Trophoblast cell (in vitro differentiated cells and primary cell): ENCODE data around the gene KDM4B.
A peak's percentile ranks its signal among the peaks of the same experiment; 100 is the strongest.

Experiments
- DNase-seq, 2 donors: peaks; one replicate each; pipeline ENCODE4 v3.0.0-alpha.2; 2016
- H2AFZ ChIP-seq: 2 replicates; pipeline ENCODE4 v1.6.1; 2013; ENCODE audit warnings: low read length, moderate library complexity, mild to moderate bottlenecking; ENCODE audit not compliant: insufficient read depth, poor library complexity
- H2AK5ac ChIP-seq: 2 replicates; pipeline ENCODE4 v1.6.1; 2013; ENCODE audit warnings: mild to moderate bottlenecking, low read length
- H2BK120ac ChIP-seq: 2 replicates; pipeline ENCODE4 v1.6.1; 2013; ENCODE audit warnings: low read length, mild to moderate bottlenecking, moderate library complexity; ENCODE audit not compliant: insufficient read depth, poor library complexity
- H2BK12ac ChIP-seq: 2 replicates; pipeline ENCODE4 v1.6.1; 2013; ENCODE audit warnings: mild to moderate bottlenecking, low read length, moderate library complexity
- H2BK5ac ChIP-seq: 2 replicates; pipeline ENCODE4 v1.6.1; 2013; ENCODE audit warnings: low read length, low read depth, moderate library complexity, mild to moderate bottlenecking; ENCODE audit not compliant: poor library complexity
- H3K14ac ChIP-seq: 2 replicates; pipeline ENCODE4 v1.6.1; 2013; ENCODE audit warnings: mild to moderate bottlenecking, low read length
- H3K18ac ChIP-seq: 2 replicates; pipeline ENCODE4 v1.6.1; 2013; ENCODE audit warnings: mild to moderate bottlenecking, low read length
- H3K23ac ChIP-seq: 2 replicates; pipeline ENCODE4 v1.6.1; 2013; ENCODE audit warnings: low read length
- H3K27ac ChIP-seq: 2 replicates; pipeline ENCODE4 v1.5.1; 2013; ENCODE audit warnings: low read depth, mild to moderate bottlenecking, inconsistent platforms, low read length, moderate library complexity
- H3K27me3 ChIP-seq: 2 replicates; pipeline ENCODE4 v1.6.1; 2013; ENCODE audit warnings: inconsistent platforms, mild to moderate bottlenecking, low read length, moderate library complexity; ENCODE audit not compliant: insufficient read depth
- H3K36me3 ChIP-seq, 2 experiments: 1 replicate in 1 of 2; 2 replicates in 1 of 2; pipeline ENCODE4 v1.6.1; 2013; ENCODE audit warnings: low read length in 2 of 2, mild to moderate bottlenecking in 2 of 2, moderate library complexity in 1 of 2; ENCODE audit not compliant: insufficient read depth in 2 of 2, control insufficient read depth in 1 of 2
- H3K4ac ChIP-seq: 2 replicates; pipeline ENCODE4 v1.6.1; 2013; ENCODE audit warnings: low read depth, mild to moderate bottlenecking, low read length, moderate library complexity
- H3K4me1 ChIP-seq, 2 experiments: 1 replicate in 1 of 2; 2 replicates in 1 of 2; pipeline ENCODE4 v1.6.1; 2013; ENCODE audit warnings: low read length in 2 of 2, mild to moderate bottlenecking in 2 of 2, moderate library complexity in 1 of 2; ENCODE audit not compliant: insufficient read depth in 2 of 2, control insufficient read depth in 1 of 2
- H3K4me2 ChIP-seq: 2 replicates; pipeline ENCODE4 v1.6.1; 2013; ENCODE audit warnings: inconsistent platforms, mild to moderate bottlenecking, low read length, moderate library complexity
- H3K4me3 ChIP-seq: 2 replicates; pipeline ENCODE4 v1.5.1; 2013; ENCODE audit warnings: mild to moderate bottlenecking, low read depth, low read length, inconsistent platforms
- H3K79me1 ChIP-seq: one replicate; pipeline ENCODE4 v1.6.1; 2013; ENCODE audit warnings: low read length
- H3K79me2 ChIP-seq: 2 replicates; pipeline ENCODE4 v1.6.1; 2013; ENCODE audit warnings: low read length, mild to moderate bottlenecking; ENCODE audit not compliant: control insufficient read depth, insufficient read depth, poor library complexity
- H3K9ac ChIP-seq: 2 replicates; pipeline ENCODE4 v1.6.1; 2013; ENCODE audit warnings: mild to moderate bottlenecking, low read length
- H3K9me3 ChIP-seq: 2 replicates; pipeline ENCODE4 v1.6.1; 2013; ENCODE audit warnings: low read depth, mild to moderate bottlenecking, control low read depth, inconsistent platforms, low read length; ENCODE audit not compliant: insufficient read depth
- H4K12ac ChIP-seq: 2 replicates; pipeline ENCODE4 v1.6.1; 2013; ENCODE audit warnings: low read depth, mild to moderate bottlenecking, low read length, moderate library complexity
- H4K8ac ChIP-seq: 2 replicates; pipeline ENCODE4 v1.6.1; 2013; ENCODE audit warnings: low read depth, mild to moderate bottlenecking, low read length, moderate library complexity
- H4K91ac ChIP-seq: one replicate; pipeline ENCODE4 v1.6.1; 2013; ENCODE audit warnings: low read depth, mild to moderate bottlenecking, low read length, moderate library complexity
- WGBS: extraction: QIAGEN DNeasy Blood & Tissue Kit; methylation state at CpG from one replicate; pipeline ENCODE4 v1.1.7; 2013; ENCODE audit warnings: missing lambda C conversion rate; ENCODE audit not compliant: insufficient read length, insufficient coverage; ENCODE audit errors: extremely low coverage; 5-methylcytosine and 5-hydroxymethylcytosine counted together

The KDM4B gene

GRCh38 chr19:5122121-5122400 is 153.1 kb downstream of the KDM4B start:
- no peak overlapping the region for H3K18ac ChIP-seq
- no peak overlapping the region for H2AFZ ChIP-seq
- H3K23ac ChIP-seq, result no peak overlapping the region
- H3K14ac ChIP-seq, result no peak overlapping the region
- H3K36me3 ChIP-seq, result peaks cover 45 to 47% of the 10 kb centered on the region in 2 experiments
- no peak overlapping the region for H2BK120ac ChIP-seq
- H2BK12ac ChIP-seq, result no peak overlapping the region
- H2BK5ac ChIP-seq, result no peak overlapping the region
- H3K4ac ChIP-seq, result no peak overlapping the region
- peaks cover 21 to 33% of the 10 kb centered on the region in 2 experiments for H3K4me1 ChIP-seq
- H3K9me3 ChIP-seq, result no peaks in the 10 kb centered on the region
- no peak overlapping the region for H3K4me2 ChIP-seq
- H3K9ac ChIP-seq, result no peak overlapping the region
- WGBS, result no CpG with 5 or more reads among the region's 4 CpGs
- no peak overlapping the region for H4K91ac ChIP-seq
- DNase-seq, result no peak
- H3K27me3 ChIP-seq, result no peaks in the 10 kb centered on the region
- H3K79me1 ChIP-seq, result no peaks in the 10 kb centered on the region
- no peak overlapping the region for H2AK5ac ChIP-seq
- no peak overlapping the region for H4K12ac ChIP-seq
- no peak overlapping the region for H3K27ac ChIP-seq
- H4K8ac ChIP-seq, result no peak overlapping the region
- H3K4me3 ChIP-seq, result no peak overlapping the region
- H3K79me2 ChIP-seq, result peaks cover 3% of the 10 kb centered on the region

DNA sequence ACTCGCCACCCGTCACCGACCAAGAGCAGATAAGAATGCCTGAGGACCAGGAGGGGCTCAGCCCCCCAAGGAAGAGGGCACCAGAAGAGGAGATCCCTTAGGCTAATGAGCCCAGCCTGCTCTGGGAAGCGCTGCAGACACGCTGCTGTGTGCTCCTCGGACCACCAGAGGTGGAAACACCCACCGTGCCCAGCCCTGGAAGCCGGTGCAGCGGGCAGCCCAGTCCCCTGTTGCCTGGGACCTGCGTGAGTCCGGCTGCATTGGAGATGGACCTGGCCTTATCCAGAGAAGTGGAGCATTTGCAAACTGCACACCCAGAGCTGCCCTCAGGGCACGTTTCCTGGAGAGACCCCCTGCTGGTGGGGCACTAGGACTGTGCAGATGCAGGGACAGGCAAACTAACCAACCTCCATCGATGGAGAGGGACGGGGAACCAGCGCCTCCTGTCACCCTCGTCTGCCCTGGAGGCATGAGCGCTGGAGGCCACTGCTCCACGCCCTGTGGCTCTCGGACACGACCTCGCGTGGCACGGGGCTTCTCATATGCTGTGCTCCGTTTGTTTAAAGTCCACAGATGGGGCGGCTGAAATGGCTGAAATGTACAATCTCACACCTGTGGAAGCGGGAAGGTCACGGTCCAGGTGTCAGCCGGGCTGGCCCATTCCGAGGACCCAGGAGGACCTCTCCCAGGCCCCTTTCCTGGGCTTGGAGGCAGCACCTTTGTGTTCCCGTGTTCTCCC is 153.9 kb downstream of the KDM4B start:
- Histone ChIP-seq H4K8ac (no peak overlapping the region), H3K14ac (no peak overlapping the region), H3K27ac (no peak overlapping the region), H3K9ac (no peak overlapping the region), H3K9me3 (no peaks in the 10 kb centered on the region), H4K91ac (no peak overlapping the region), H3K36me3 (peaks cover 45 to 47% of the 10 kb centered on the region in 2 experiments), H3K4me2 (no peak overlapping the region), H3K23ac (no peak overlapping the region), H4K12ac (no peak overlapping the region), H3K27me3 (no peaks in the 10 kb centered on the region), H2BK120ac (no peak overlapping the region), H3K4me3 (no peak overlapping the region), H2BK5ac (no peak overlapping the region), H3K4me1 (peaks cover 21 to 38% of the 10 kb centered on the region in 2 experiments), H2AFZ (no peak overlapping the region), H3K79me2 (peaks cover 3% of the 10 kb centered on the region), H3K4ac (no peak overlapping the region), H3K18ac (no peak overlapping the region), H2BK12ac (no peak overlapping the region), H3K79me1 (no peaks in the 10 kb centered on the region), H2AK5ac (no peak overlapping the region)
- DNase-seq, result no peak
- WGBS, result no CpG with 5 or more reads among the region's 30 CpGs

GRCh38 chr19:5123646-5124045 is 154.7 kb downstream of the KDM4B start:
- H4K91ac ChIP-seq, result no peak overlapping the region
- no peak overlapping the region for H2BK120ac ChIP-seq
- H2AFZ ChIP-seq, result no peak overlapping the region
- no peak overlapping the region for H3K9ac ChIP-seq
- H3K79me1 ChIP-seq, result no peaks in the 10 kb centered on the region
- WGBS, result no CpG with 5 or more reads among the region's 11 CpGs
- no peak overlapping the region for H3K4me3 ChIP-seq
- H3K9me3 ChIP-seq, result no peaks in the 10 kb centered on the region
- no peak overlapping the region for H3K4me2 ChIP-seq
- no peak overlapping the region for H3K18ac ChIP-seq
- peak in 1 of 2 donors; percentile 9 for DNase-seq
- peaks cover 47 to 49% of the 10 kb centered on the region in 2 experiments for H3K36me3 ChIP-seq
- H2BK12ac ChIP-seq, result no peak overlapping the region
- no peak overlapping the region for H2AK5ac ChIP-seq
- no peak overlapping the region for H4K12ac ChIP-seq
- no peaks in the 10 kb centered on the region for H3K27me3 ChIP-seq
- H3K27ac ChIP-seq, result no peak overlapping the region
- no peak overlapping the region for H2BK5ac ChIP-seq
- H4K8ac ChIP-seq, result no peak overlapping the region
- peaks cover 24 to 44% of the 10 kb centered on the region in 2 experiments for H3K4me1 ChIP-seq
- H3K4ac ChIP-seq, result no peak overlapping the region
- peaks cover 3% of the 10 kb centered on the region for H3K79me2 ChIP-seq
- no peak overlapping the region for H3K23ac ChIP-seq
- H3K14ac ChIP-seq, result no peak overlapping the region

DNA sequence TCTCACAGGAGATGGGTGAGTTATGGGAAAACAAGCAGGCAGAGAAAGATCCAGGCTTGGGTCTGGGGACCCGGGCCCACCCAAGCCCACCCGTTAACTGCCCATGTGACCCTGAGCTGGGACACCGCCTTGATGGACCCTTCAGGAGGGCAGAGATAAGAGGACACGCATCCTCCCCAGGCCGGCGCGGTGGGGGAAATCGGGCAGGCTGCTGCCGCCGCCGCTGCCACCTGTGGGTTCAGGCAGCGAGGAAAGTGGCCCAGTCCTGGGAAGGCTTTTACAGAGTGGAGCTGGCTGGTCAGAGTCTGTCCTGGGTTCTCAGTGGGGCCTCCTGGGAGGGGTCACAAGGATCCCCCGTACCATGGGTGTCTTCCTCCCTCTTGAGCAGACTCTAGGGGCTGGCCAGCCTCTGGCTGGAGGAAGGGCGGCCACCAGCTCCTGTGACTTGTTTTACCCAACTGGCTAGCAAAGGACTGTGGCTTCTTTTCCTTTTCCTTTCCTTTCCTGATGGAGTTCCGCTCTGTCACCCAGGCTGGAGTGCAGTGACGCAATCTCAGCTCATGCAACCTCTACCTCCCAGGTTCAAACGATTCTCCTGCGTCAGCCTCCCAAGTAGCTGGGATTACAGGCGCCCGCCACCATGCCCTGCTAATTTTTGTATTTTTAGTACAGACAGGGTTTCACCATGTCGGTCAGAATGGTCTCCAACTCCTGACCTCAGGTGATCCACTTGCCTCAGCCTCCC is 155.4 kb downstream of the KDM4B start:
- H3K4me1 ChIP-seq, result peaks cover 24 to 47% of the 10 kb centered on the region in 2 experiments
- H3K79me1 ChIP-seq, result no peaks in the 10 kb centered on the region
- H3K23ac ChIP-seq, result no peak overlapping the region
- no CpG with 5 or more reads among the region's 21 CpGs for WGBS
- H2BK12ac ChIP-seq, result no peak overlapping the region
- no peak overlapping the region for H2AK5ac ChIP-seq
- no peak overlapping the region for H2AFZ ChIP-seq
- no peak overlapping the region for H3K4me3 ChIP-seq
- no peaks in the 10 kb centered on the region for H3K27me3 ChIP-seq
- peaks cover 44 to 49% of the 10 kb centered on the region in 2 experiments for H3K36me3 ChIP-seq
- H3K9ac ChIP-seq, result no peak overlapping the region
- no peak overlapping the region for H3K18ac ChIP-seq
- H4K91ac ChIP-seq, result no peak overlapping the region
- peaks cover 3% of the 10 kb centered on the region for H3K79me2 ChIP-seq
- H3K14ac ChIP-seq, result no peak overlapping the region
- H3K9me3 ChIP-seq, result no peaks in the 10 kb centered on the region
- H3K4me2 ChIP-seq, result no peak overlapping the region
- no peak overlapping the region for H4K8ac ChIP-seq
- no peak overlapping the region for H2BK120ac ChIP-seq
- H3K27ac ChIP-seq, result no peak overlapping the region
- H3K4ac ChIP-seq, result no peak overlapping the region
- H2BK5ac ChIP-seq, result no peak overlapping the region
- H4K12ac ChIP-seq, result no peak overlapping the region
- peak; percentile 36 to 68 for DNase-seq
